Measurements from ENCODE around the gene DRGX.

GRCh38 chr10:49350846-49351532 is 44.9 kb downstream of the DRGX start:
- TF ChIP-seq CTCF (IDR thresholded peaks at IDR 0.05; ENCODE audit: low read depth, low read length) (no peak), POLR2A (IDR thresholded peaks at IDR 0.05; ENCODE audit: extremely low read depth, insufficient read length) (no peak), MAX (IDR thresholded peaks at IDR 0.05; ENCODE audit: low read depth, low read length) (no peak)

All from NB4 (cell line).